CD4-positive, alpha-beta memory T cell (primary cell): ENCODE results near the gene RNF145. TPM values are rescaled to one million over a fixed set of nuclear protein-coding genes. Genes with fewer than 3 reads are reported as not detected.

ENCODE experiments used
- CTCF ChIA-PET: fragments of 350-600 bp; sonication (Branson Sonifier 250); formaldehyde crosslinking; loops from one replicate; lab custom pipeline; 2021; ENCODE audit warnings: inconsistent platforms; ENCODE audit not compliant: partially characterized antibody; lab: Charles Lee
- POLR2A ChIA-PET: fragments of 350-600 bp; sonication (Branson Sonifier 250); formaldehyde crosslinking; loops from one replicate; lab custom pipeline; 2021; ENCODE audit not compliant: partially characterized antibody; lab: Charles Lee
- DNase-seq, 5 donors: peaks; one replicate each; pipeline versions ENCODE4 v3.0.0 to v3.0.0-alpha.2; 2020 to 2022; ENCODE audit warnings: mixed read lengths in 1 of 5
- H3K27ac ChIP-seq: one replicate; pipeline ENCODE4 v1.7.0; 2013; ENCODE audit warnings: low read depth, low read length
- H3K27me3 ChIP-seq: 2 replicates; pipeline ENCODE4 v1.7.0; 2013; ENCODE audit warnings: mild to moderate bottlenecking, low read length, moderate library complexity; ENCODE audit not compliant: insufficient read depth
- H3K36me3 ChIP-seq: 2 replicates; pipeline ENCODE4 v1.7.0; 2013; ENCODE audit warnings: mild to moderate bottlenecking, low read length, moderate library complexity; ENCODE audit not compliant: insufficient read depth
- H3K4me1 ChIP-seq: 2 replicates; pipeline ENCODE4 v1.7.0; 2013; ENCODE audit warnings: mild to moderate bottlenecking, low read length, moderate library complexity; ENCODE audit not compliant: insufficient read depth
- H3K4me3 ChIP-seq, 2 donors: one replicate each; pipeline ENCODE4 v1.7.0; 2013; ENCODE audit warnings: low read length in 2 of 2, mild to moderate bottlenecking in 1 of 2
- H3K9me3 ChIP-seq, 2 donors: one replicate each; pipeline ENCODE4 v1.7.0; 2013; ENCODE audit warnings: low read length in 2 of 2, control low read depth in 1 of 2; ENCODE audit not compliant: control insufficient read depth in 1 of 2
- H3K27ac Mint-ChIP-seq, 7 donors: one replicate each; pipeline ENCODE4 v1.8.0; 2020 to 2021; ENCODE audit warnings: mixed read lengths in 7 of 7, mild to moderate bottlenecking in 6 of 7, inconsistent platforms in 3 of 7, moderate library complexity in 3 of 7
- H3K27me3 Mint-ChIP-seq, 2 donors: one replicate each; pipeline ENCODE4 v1.8.0; 2020 to 2021; ENCODE audit warnings: mixed read lengths in 2 of 2
- H3K36me3 Mint-ChIP-seq, 2 donors: one replicate each; pipeline ENCODE4 v1.8.0; 2020 to 2021; ENCODE audit warnings: mixed read lengths in 2 of 2, inconsistent platforms in 1 of 2, mild to moderate bottlenecking in 1 of 2
- H3K4me1 Mint-ChIP-seq, 4 donors: one replicate each; pipeline ENCODE4 v1.8.0; 2020 to 2021; ENCODE audit warnings: mixed read lengths in 4 of 4, mild to moderate bottlenecking in 1 of 4
- H3K4me3 Mint-ChIP-seq, 8 donors: one replicate each; pipeline ENCODE4 v1.8.0; 2020 to 2021; ENCODE audit warnings: mixed read lengths in 8 of 8, mild to moderate bottlenecking in 7 of 8, moderate library complexity in 6 of 8, inconsistent platforms in 3 of 8
- H3K9me3 Mint-ChIP-seq, 8 donors: one replicate each; pipeline ENCODE4 v1.8.0; 2020 to 2021; ENCODE audit warnings: mixed read lengths in 8 of 8, mild to moderate bottlenecking in 5 of 8, inconsistent platforms in 3 of 8, moderate library complexity in 1 of 8
- intact Hi-C: fragments of 100-400 bp; cut with micrococcal nuclease; formaldehyde crosslinking; loops from one replicate; pipeline ENCODE4 v1.15.1; 2023
- polyA plus RNA-seq, 2 donors: library from polyadenylated mRNA; unstranded; fragments of 300-500 nt; fragmentation: Illumina TruSeq; gene quantifications; one replicate each; pipeline ENCODE4 v1.2.3, GENCODE V29; 2021
- total RNA-seq, 2 experiments: library from RNA; stranded (reverse); gene quantifications; one replicate each; pipeline ENCODE4 v1.2.3, GENCODE V29; 2021

RNF145 gene
- total and polyA plus RNA-seq, 4 experiments from 2014 or later, result 13.1 to 67.8 (median 39.6) TPM

DNA sequence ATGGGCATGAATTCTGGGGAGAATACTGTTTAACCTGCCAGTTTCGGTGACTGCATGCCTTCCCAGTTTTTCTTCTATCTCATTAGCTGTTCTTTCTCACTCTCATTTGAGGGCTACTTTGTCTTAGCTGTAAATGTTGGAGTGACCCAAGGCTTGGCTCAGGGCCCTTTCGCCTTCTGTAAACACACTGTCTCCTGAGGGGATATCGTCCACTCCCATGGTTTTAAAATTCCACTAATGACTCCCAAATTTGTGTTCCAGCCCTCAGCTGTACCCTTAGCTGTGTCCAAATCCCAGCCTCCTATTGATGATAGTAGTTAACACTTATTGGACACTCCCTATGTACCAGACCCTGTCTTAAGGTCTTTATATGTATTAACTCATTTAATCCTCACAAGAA is 14.1 kb upstream of the RNF145 start:
- ChIA-PET CTCF (interaction anchor here (1.0 to 1.4 kb wide), 2 partner anchors 10 to 67 kb away, joined by 3 to 5 read pairs; no protein-coding TSS in a partner anchor), POLR2A (interaction anchor here (1.2 kb wide), 1 partner anchor 63 kb away, joined by 3 read pairs; no protein-coding TSS in a partner anchor)
- no peak overlapping the region for H3K27ac Mint-ChIP-seq

DNA sequence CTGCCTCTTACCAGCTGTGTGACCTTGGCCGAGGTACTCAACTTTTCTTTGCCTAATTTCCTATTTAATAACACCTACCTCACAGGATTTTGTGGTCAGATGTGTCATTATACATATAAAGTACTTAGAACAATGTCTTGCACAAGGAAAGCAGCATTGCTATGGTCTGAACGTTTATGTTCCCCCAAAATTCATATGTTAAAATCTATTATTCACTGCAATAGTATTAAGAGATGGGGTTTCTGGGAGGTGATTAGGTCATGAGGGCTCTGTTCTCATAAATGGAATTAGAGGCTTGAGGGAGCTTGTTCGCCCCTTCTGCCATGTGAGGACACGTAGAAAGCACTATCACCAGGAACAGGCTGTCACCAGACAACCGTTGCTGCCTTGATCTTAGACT is 10.9 kb upstream of the RNF145 start:
- Mint-ChIP-seq H3K4me3 (no peak overlapping the region), H3K36me3 (no peaks in the 10 kb centered on the region), H3K9me3 (peaks cover 0 to 3% (median 0%) of the 10 kb centered on the region in 8 donors), H3K27me3 (peaks cover 1 to 7% of the 10 kb centered on the region in 2 donors), H3K27ac (peak overlapping the region in 1 of 7 donors; percentile 2), H3K4me1 (peaks cover 0 to 5% (median 1%) of the 10 kb centered on the region in 4 donors)
- Histone ChIP-seq H3K36me3 (no peaks in the 10 kb centered on the region), H3K27me3 (no peaks in the 10 kb centered on the region), H3K9me3 (no peaks in the 10 kb centered on the region), H3K4me3 (no peak overlapping the region), H3K27ac (no peak overlapping the region), H3K4me1 (no peaks in the 10 kb centered on the region)
- ChIA-PET CTCF (no interaction called here), POLR2A (interaction anchor here (1.4 kb wide), 1 partner anchor 42 kb away, joined by 3 read pairs; no protein-coding TSS in a partner anchor)
- no peak for DNase-seq
- intact Hi-C loops, result no loop called here

More for the DNA sequence above, 14.1 kb upstream of the RNF145 start:
- DNase-seq, result no peak
- intact Hi-C loops, result no loop called here
- no peaks in the 10 kb centered on the region for H3K4me1 Mint-ChIP-seq
- no peaks in the 10 kb centered on the region for H3K36me3 Mint-ChIP-seq
- H3K36me3 ChIP-seq, result no peaks in the 10 kb centered on the region
- H3K27ac ChIP-seq, result no peak overlapping the region
- no peak overlapping the region for H3K4me3 ChIP-seq
- H3K9me3 Mint-ChIP-seq, result peaks cover 0 to 5% (median 0%) of the 10 kb centered on the region in 8 donors
- H3K9me3 ChIP-seq, result no peaks in the 10 kb centered on the region
- H3K27me3 Mint-ChIP-seq, result peaks cover 3 to 4% of the 10 kb centered on the region in 2 donors
- H3K4me3 Mint-ChIP-seq, result no peak overlapping the region
- no peaks in the 10 kb centered on the region for H3K4me1 ChIP-seq
- no peaks in the 10 kb centered on the region for H3K27me3 ChIP-seq

GRCh38 chr5:159218595-159219023 is 9.3 kb upstream of the RNF145 start:
- intact Hi-C loops, result no loop called here
- H3K9me3 ChIP-seq, result no peaks in the 10 kb centered on the region

GRCh38 chr5:159217236-159217635 is 7.9 kb upstream of the RNF145 start:
- Mint-ChIP-seq H3K4me1 (peaks cover 0 to 5% (median 1%) of the 10 kb centered on the region in 4 donors), H3K27ac (peak overlapping the region in 1 of 7 donors; percentile 13), H3K4me3 (no peak overlapping the region), H3K9me3 (peaks cover 0 to 3% (median 0%) of the 10 kb centered on the region in 8 donors), H3K36me3 (no peaks in the 10 kb centered on the region), H3K27me3 (peaks cover 0 to 8% of the 10 kb centered on the region in 2 donors)
- Histone ChIP-seq H3K4me1 (no peaks in the 10 kb centered on the region), H3K9me3 (no peaks in the 10 kb centered on the region), H3K36me3 (no peaks in the 10 kb centered on the region), H3K27ac (no peak overlapping the region), H3K27me3 (no peaks in the 10 kb centered on the region), H3K4me3 (no peak overlapping the region)
- DNase-seq, result no peak
- ChIA-PET POLR2A (interaction anchor here (0.6 kb wide), 1 partner anchor 10 kb away, joined by 3 read pairs; no protein-coding TSS in a partner anchor), CTCF (interaction anchor here (0.6 kb wide), 1 partner anchor 35 kb away, joined by 3 read pairs; no protein-coding TSS in a partner anchor)
- intact Hi-C loops, result no loop called here

More at GRCh38 chr5:159218595-159219023, 9.3 kb upstream of the RNF145 start:
- Mint-ChIP-seq H3K27me3 (peaks cover 0 to 7% of the 10 kb centered on the region in 2 donors), H3K4me3 (no peak overlapping the region), H3K9me3 (peaks cover 0 to 3% (median 0%) of the 10 kb centered on the region in 8 donors), H3K27ac (no peak overlapping the region), H3K36me3 (no peaks in the 10 kb centered on the region), H3K4me1 (peaks cover 0 to 5% (median 1%) of the 10 kb centered on the region in 4 donors)
- H3K4me3 ChIP-seq, result no peak overlapping the region
- H3K36me3 ChIP-seq, result no peaks in the 10 kb centered on the region
- ChIA-PET POLR2A (no interaction called here), CTCF (no interaction called here)
- H3K27me3 ChIP-seq, result no peaks in the 10 kb centered on the region
- no peaks in the 10 kb centered on the region for H3K4me1 ChIP-seq
- DNase-seq, result no peak
- no peak overlapping the region for H3K27ac ChIP-seq

DNA sequence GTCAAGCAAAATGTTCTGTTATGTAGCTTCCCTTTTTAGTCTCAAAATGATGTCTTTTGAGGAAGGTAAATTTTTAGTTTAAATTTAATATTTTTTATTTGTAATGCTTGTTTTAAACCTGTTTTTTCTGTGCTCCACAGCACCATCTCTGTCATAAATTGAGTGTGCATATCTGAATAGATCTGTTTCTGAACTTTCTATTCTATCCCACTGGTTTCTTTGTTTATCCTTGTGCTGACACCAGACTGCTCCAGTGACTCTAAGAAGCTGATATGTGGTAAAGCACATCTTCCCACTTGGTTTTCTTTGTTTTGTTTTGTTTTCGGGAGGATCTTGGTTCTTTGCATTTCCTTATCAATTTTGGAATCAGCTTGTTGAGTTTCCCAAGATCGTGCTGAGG is 7.1 kb upstream of the RNF145 start:
- Histone ChIP-seq H3K36me3 (no peaks in the 10 kb centered on the region), H3K27me3 (no peaks in the 10 kb centered on the region), H3K4me3 (no peak overlapping the region), H3K27ac (no peak overlapping the region), H3K9me3 (no peaks in the 10 kb centered on the region), H3K4me1 (no peaks in the 10 kb centered on the region)
- intact Hi-C loops, result no loop called here
- no peaks in the 10 kb centered on the region for H3K36me3 Mint-ChIP-seq
- POLR2A ChIA-PET, result interaction anchor here (0.6 kb wide), 1 partner anchor 9 kb away, joined by 3 read pairs; no protein-coding TSS in a partner anchor
- CTCF ChIA-PET, result no interaction called here
- DNase-seq, result no peak
- peak overlapping the region in 1 of 7 donors; percentile 33 for H3K27ac Mint-ChIP-seq
- H3K4me1 Mint-ChIP-seq, result peaks cover 0 to 5% (median 1%) of the 10 kb centered on the region in 4 donors
- peaks cover 0 to 8% of the 10 kb centered on the region in 2 donors for H3K27me3 Mint-ChIP-seq
- H3K4me3 Mint-ChIP-seq, result peak overlapping the region in 1 of 8 donors; percentile 61
- peaks cover 0 to 3% (median 0%) of the 10 kb centered on the region in 8 donors for H3K9me3 Mint-ChIP-seq

GRCh38 chr5:159215886-159216285 is 6.5 kb upstream of the RNF145 start:
- Mint-ChIP-seq H3K27me3 (peaks cover 0 to 8% of the 10 kb centered on the region in 2 donors), H3K4me1 (peaks cover 0 to 5% (median 1%) of the 10 kb centered on the region in 4 donors), H3K9me3 (peaks cover 0 to 3% (median 0%) of the 10 kb centered on the region in 8 donors), H3K4me3 (no peak overlapping the region), H3K27ac (no peak overlapping the region), H3K36me3 (no peaks in the 10 kb centered on the region)
- ChIA-PET CTCF (no interaction called here), POLR2A (no interaction called here)
- Histone ChIP-seq H3K27me3 (no peaks in the 10 kb centered on the region), H3K36me3 (no peaks in the 10 kb centered on the region), H3K4me3 (no peak overlapping the region), H3K9me3 (no peaks in the 10 kb centered on the region), H3K4me1 (no peaks in the 10 kb centered on the region), H3K27ac (no peak overlapping the region)
- no peak for DNase-seq
- intact Hi-C loops, result no loop called here

DNA sequence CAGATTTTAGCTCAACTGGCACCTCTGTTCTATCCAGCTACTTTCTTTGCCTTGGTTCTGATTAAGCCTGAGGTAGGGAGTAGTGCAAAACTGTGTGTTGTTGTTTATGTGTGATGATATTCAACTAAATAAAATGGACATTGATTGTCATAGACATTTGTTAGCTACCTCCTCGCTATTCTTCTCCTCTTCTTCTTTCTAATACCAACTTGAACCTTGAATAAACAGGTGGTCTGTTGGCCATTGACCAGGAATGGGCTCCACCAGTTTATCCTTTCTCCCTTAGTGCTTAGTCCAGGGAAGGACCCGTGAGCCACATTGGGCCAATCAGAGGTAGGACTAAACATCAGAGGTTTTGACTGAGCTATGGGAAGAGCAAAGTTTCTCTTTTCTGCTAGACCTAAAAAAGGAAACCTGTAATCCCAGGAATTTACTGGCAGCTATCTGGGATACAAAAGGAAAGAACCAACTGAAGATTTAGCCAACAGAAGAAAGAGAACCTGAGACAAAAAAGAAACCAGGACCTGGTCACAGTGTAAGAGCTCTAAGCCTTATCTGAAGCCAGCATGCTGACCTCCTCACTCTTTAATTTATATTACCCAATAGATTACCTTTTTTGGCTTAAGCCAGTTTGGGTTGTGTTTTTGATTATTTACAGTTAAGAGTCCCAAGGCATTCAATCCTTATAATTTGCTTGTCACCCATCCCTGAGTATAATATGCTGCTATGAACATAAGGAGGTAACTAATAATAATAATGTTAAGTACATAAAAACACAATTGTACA is 5.3 kb upstream of the RNF145 start:
- H3K9me3 Mint-ChIP-seq, result no peaks in the 10 kb centered on the region
- intact Hi-C loops, result no loop called here
- Histone ChIP-seq H3K36me3 (no peaks in the 10 kb centered on the region), H3K27ac (no peak overlapping the region), H3K9me3 (no peaks in the 10 kb centered on the region), H3K4me3 (no peak overlapping the region), H3K4me1 (peaks cover 9% of the 10 kb centered on the region), H3K27me3 (no peaks in the 10 kb centered on the region)
- no peak overlapping the region for H3K27ac Mint-ChIP-seq
- POLR2A ChIA-PET, result interaction anchor here (0.7 to 1.1 kb wide), 2 partner anchors 16 to 48 kb away, joined by 3 to 4 read pairs; no protein-coding TSS in a partner anchor
- CTCF ChIA-PET, result interaction anchor here (1.0 to 2.1 kb wide), 3 partner anchors 8 to 773 kb away, joined by 4 to 5 read pairs (median 5); no protein-coding TSS in a partner anchor
- H3K36me3 Mint-ChIP-seq, result peaks cover 0 to 2% of the 10 kb centered on the region in 2 donors
- peaks cover 0 to 8% of the 10 kb centered on the region in 2 donors for H3K27me3 Mint-ChIP-seq
- DNase-seq, result no peak
- H3K4me1 Mint-ChIP-seq, result peaks cover 10 to 16% (median 13%) of the 10 kb centered on the region in 4 donors
- H3K4me3 Mint-ChIP-seq, result no peak overlapping the region
